Right kidney (tissue), 1 donor: Measurements from ENCODE around the gene MRPL19.

Experiments used
- DNase-seq: peaks from one replicate; pipeline ENCODE4 v3.0.0-alpha.2; 2016

Gene MRPL19

DNA sequence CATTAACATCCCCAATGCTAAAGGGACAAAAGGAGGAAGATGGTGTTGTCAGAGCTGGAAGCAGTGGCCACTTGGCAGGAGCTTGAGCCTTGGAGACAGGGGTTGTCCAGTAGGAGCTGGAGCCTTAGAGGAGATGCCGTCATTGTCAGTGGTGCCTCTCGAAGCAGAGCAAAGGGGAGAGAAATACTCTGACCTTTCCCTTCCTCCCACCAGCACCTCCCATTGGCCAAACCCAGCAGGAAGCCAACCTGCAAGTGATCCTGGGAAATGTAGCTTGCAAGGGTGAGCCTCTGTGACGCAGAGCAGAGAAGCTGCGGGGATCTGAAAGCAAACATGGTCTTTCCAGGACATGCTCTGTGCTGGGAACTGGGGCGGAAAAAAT is 33.7 kb upstream of the MRPL19 start:
- no peak for DNase-seq

DNA sequence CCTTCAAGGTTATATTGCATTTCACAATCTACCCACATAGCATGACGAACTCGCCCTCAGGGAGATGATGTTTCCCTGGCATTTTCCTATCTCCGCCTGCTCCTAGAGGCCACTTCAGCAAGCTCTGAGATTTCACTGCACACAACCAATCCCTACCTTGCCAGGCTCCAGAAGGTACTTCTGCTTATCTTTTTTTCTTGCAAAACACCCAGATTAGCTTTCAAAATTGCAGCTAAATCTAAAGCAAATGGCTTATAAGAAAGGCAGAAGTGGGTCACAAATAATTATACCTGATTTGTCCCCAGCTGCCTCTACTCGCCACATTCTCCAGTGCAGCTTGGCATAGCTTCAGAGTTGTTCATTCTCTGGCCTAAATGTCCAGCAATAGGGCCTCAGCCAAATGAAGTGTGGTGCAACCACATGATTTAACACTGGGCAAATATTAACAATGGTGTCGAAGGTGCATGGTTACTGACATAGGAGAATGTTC is 32.4 kb upstream of the MRPL19 start:
- no peak for DNase-seq

DNA sequence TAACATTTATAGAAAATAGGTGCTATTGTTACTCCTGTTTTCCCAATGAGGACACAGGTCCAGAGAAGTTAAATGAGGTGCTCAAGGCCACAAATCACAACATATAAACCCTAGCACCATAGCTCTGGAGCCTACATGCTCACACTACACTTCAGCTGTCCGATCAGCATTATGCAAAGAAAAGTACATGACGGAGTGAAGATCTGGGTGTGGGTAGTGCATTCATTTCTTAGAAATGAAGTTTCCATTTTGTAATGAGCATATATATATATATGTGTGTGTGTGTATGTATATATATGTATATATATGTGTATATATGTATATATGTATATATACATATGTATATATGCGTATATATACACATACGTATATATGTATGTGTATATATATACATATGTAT is 30.2 kb upstream of the MRPL19 start:
- no peak for DNase-seq

DNA sequence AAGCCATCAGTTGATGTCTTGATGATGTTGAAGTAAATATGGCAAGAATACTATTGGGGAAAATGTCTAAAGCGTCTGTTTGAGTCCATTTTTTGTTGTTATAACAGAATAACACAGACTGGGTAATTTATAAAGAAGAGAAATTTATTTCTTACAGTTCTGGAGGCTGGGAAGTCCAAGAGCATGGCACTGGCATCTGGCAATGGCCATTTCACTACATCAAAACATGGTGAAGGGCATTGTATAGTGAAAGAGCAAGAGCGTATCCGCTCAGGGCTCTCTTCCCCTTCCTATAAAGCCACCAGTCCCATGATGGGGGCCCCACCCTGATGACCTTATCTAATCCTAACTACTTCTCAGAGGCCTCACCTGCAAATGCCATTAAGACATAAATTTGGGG is 29.6 kb upstream of the MRPL19 start:
- DNase-seq, result no peak

DNA sequence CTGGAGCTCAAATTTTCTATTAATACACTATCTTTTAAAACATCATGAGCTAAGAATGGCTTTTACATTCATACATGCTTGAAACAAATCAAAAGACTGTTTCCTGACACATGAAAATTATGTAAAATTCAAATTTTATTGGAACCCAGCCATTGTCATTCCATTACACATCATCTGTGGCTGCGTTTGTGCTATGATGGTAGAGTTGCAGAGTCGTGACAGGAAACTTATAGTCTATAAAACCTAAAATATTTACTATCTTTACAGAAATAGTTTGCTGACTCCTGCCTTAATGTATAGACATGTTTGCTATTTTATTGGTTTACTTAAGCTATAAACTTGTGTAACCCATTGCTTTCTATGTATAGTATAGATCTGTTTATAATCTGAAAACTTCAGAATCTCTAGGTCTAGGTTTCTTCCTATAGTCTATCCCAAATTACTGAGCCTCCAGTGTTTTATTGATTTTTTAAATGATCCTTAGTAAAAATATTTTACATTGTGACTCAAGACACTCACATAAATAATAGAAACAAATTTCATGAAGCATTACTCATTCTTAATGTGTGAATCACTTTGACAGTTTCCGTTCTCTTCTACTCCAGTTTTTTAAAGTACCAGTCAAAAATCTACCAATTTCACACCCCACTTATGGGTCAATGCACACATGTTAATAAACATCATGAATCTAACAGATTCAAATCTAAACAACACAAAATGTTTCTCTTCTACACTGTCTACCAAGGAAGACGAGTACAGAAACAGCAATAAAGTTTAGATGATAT is 26.4 kb upstream of the MRPL19 start:
- DNase-seq, result no peak

DNA sequence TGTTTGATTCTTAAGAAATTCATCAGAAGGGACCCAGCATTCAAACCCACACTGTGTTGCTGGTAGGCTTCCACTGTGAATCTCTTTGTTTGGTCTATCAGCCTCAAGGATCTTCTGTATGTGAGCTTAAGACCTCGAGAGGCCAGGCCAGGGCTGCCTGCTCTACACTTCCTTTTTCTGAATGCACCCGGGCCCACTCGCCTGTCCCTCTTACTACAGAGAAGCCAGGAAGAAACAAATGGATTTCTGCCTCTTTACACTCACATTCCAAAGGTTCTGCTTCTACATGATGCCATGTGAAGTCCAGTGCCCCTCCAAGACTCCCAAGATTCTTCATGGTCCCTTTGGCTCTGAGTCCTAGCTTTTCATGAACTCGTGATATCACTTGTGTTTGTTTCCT is 25.4 kb upstream of the MRPL19 start:
- no peak for DNase-seq

DNA sequence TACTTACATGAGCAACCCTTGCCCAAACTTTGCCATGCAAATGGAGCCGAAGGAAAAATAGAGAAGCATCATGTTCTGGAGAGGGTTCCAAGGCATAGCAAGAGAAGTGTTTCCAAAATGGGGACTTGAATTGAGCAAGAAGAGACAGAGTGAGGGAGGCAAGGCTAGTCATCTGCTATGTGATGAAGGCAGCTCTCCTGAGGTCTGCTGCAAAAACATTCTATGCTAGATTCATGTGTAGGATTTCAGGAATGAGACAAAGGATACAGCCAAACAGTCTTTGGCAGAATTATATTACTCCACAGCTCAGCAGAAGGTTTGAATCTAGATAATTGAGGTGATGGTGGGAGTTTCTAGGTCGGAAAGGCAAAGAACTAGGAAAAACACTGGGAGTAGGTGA is 24.1 kb upstream of the MRPL19 start:
- no peak for DNase-seq

DNA sequence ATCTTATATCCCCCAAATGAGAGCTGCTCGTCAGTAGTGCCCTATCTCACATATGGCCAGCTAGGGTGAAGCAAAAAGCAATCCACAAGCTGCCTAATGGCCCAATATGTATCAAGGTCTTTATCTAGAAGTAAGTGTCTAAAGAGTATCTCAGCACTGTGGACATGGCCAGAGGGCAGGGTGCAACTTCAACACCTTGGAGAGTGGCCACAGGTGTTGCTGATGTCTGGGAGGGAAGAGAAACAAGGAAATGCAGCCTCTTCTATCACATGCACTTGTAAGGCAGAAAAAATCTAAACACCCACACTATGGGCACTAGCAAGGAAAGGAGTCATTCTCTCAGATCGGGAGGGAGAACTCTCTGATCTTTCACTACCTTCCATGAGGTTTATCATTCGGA is 23.7 kb upstream of the MRPL19 start:
- DNase-seq, result no peak

DNA sequence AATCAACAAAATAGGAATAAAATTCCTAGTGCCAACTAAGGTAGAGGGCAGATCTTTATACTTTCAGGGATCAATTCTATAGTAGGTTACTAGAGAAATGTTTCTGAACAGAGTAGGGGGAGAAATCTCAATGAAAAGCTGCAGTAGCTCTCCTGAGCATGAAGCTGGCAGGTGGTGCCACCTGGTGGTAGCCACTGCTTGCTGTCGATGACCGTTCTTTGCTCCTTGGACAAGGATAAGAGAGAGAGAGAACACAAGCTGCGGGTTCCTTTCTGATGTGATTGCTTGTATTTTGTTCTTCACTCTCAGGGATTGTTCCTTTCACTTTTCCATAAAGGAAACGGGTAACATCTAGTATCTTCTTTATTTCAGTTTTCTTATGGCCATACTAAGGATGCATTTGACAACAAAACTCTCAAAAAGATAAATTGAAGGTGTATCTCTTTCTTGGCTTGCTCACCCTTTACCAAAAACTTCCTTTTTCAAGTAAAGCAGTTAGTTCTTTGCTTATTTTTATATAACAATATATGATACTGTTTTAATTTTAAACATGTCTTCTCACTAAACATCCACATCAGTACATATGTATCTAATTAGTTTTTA is 18.6 kb upstream of the MRPL19 start:
- DNase-seq, result peak; percentile 51

DNA sequence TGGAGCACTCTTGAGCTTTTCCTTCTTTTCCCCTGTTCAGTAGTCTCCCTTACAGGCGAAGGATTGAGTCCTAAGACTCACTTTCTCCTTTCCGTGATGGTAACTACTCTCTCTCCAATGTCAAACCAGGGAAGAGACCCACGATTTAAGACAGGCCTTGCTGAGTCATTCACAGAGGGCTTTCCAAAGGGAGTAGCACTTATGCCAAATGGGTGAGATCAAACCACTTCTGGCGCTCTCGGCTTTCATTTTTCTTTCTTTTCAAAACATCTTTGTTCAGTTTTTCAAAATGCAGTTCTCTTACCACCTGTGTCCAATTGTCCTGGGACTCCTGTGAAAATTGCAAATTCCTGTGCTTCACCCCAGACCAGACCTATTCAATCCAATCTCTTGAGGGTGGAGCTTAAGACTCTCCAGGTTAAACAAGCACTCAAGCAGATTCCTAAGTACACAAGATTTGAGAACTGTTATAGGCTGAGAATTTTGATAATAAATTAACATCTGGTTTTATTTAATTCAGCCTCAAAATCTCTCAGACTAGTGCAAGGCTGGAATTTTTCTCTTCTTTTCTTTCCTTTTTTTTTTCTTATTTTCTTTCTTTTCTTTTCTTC is 14.4 kb upstream of the MRPL19 start:
- no peak for DNase-seq

DNA sequence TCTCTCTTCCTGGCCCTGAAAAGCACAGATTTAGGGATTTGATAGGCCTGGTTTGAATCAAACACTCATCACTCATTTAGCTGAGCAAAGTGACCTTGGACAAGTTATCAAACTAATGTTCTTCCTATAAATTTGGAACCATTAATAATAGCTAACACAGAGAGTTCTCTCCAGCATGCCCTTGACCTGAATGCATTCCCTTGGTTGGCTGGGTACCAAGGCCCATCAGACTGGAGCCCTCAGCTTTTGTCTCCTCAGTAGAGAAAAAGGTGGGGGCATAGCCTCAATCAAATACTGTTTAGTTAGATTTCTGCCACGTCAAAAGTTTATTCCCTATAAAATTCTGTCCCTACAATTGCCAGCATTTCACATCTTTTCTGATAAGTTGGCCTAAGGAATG is 13.8 kb upstream of the MRPL19 start:
- DNase-seq, result no peak

DNA sequence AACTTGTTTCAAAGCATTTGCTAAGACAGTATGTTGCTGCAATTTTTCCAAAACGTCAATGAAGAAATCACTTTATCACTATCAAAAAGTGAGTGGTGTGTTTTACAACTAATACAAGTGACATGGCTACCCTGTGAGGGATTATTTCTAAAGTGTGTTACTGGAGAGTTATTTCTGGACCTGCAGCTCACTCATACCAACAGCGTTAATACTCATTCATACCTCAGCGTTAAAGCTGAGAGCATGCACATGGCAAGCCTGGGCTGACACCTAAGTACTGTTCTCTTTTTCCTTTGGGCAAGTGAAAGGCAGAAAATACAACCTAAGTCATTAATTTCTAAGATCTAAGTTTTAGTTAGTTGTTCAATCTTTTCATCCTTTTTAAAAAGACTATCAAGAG is 13.0 kb upstream of the MRPL19 start:
- no peak for DNase-seq

DNA sequence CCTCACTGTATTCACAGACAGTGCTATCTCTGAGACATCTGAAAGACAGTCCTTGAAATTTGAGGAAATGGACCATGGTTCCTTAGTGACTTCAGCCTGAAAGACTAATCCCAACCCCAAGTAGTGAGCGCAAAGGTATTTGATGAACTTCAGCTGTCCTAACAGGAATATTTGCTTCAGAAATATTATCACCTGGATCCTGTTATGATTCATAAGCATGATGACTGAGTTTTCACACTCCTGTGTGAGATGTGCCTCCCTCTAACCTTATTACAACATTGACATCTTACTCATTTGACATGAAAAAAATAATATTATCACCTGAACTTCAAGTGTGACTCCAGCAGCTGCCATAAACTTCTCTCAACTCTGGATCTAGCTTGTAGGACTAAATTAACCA is 11.6 kb upstream of the MRPL19 start:
- no peak for DNase-seq

DNA sequence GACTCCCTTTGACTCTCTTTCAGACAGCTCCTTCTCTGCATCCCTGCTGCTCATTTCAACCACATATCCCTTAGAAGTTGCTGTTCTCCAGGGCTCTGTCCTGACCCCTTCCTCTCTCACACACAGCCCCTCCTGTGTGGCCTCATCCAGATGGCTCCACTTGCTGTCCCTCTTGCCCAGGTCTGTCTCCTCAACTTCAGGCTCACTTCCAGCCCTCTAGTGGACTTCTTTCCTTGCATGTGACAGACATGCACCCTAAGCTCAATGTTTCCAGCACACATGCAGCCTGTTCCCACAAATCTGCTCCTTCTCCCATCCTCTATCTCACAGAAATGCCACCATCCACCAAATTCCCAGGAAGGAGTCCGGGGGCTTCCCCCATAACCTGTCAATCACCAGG is 9.0 kb upstream of the MRPL19 start:
- no peak for DNase-seq

DNA sequence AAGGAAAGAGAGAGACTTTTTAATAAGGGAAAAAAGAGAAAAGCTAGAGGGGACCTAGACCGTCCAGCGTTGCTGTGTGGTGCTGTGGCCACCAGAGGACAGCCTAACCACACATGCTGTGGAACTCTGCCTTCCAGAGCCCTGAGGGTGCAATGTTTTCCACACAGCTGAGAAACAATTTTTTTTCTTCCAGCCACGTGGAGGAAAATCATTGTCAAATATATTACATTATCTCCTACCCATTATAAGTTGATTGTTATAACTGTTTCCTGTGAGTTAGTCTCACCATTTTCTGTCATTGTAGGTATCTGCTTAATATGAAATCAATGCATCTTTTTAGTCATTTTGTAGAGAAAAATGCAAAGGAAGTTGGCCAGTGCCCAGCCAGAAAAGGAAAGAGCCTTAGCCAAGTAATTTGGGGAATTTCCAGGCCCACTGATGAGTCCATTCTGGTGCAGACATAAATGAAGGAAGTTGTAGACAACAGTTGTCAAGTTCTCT is 5.9 kb upstream of the MRPL19 start:
- peak; percentile 40 for DNase-seq

DNA sequence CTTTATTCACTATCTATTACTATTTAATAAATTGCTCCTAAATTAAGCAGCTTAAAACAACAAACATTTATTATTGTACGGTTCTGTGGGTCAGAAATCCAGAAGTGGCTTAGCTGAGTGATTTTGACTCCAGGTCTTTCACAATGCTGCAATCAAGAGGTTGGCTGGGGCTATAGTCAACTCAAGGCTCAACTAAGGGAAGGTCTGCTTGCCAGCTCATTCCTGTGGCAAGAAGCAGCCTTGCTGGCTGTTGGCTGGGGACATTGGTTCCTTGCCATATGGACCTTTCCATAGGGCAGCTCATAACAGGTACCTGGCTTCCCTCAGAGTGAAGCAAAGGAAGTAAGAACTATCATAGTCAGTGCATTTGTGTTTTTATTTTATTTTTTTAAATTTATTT is 5.0 kb upstream of the MRPL19 start:
- DNase-seq, result no peak

DNA sequence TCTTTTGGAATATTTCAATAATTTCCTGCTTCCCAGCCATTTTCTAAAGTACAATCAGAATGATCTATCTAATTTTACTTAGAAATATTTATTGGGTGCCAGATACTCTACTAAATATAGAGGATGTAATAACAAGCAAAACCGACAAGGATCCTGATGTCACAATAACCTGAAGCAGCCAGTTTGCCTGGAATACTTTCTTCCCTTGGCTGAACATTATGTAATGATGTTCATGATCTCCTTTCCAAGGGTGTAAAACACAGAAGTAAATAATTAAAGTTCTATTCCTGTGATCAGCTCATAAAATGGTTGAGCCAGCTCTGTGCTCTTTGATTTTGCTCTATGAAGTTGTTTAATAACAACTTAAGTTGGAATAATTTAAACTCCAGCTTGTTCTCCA is 2.6 kb upstream of the MRPL19 start:
- no peak for DNase-seq

DNA sequence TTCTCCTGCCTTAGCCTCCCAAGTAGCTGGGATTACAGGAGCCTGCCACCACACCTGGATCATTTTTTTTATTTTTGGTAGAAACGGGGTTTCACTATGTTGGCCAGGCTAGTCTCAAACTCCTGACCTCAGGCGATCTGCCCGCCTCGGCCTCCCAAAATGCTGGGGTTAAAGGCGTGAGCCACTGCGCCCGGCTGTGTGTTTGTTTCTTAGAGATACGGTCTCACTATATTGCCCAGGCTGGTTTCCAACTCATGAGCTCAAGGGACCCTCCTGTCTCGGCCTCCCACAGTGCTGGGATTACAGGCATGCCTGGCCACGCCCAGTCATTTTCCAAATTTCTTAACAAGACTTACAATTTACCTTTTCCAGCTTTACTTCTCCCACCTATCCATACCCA is 940 bp upstream of the MRPL19 start:
- no peak for DNase-seq

DNA sequence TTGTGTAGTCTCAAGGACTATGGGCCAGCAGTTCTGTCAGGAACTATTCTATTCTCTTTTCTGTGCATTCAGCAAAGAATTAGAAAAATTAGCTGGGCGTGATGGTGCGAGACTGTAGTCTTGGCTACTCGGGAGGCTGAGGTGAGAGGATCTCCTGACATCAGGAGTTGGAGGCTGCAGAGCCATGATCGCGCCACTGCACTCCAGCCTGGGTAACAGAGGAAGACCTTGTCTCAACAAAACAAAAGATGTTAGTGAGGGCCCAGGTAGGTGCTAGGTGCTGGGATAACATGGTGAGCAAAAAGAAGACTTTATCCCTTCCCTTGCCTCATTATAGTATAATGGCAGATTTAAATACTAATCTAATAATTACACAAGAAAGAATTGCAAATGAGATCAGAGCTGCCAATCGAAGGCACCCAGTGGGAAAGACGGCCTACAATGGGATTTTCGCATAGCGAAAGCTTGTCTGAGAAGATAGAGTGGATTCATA is 447 bp upstream of the MRPL19 start:
- no peak for DNase-seq

DNA sequence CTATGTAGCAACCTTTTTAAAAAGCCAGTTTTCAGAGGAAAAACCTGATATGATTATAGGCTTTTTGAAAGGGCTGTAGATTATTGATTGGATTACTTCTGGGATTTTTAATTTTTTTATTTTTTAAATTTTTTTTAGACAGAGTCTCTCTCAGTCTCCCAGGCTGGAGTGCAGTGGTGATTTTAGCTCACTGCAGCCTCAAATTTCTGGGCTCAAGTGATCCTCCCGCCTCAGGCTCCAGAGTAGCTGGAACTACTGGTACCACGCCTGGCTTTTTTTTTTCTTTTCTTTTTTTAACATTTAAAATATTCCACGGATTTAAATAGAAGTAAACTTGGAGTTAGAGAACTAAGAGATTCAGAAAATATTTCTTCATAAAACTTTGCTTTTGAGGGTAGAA is 1.2 kb downstream of the MRPL19 start:
- DNase-seq, result no peak

DNA sequence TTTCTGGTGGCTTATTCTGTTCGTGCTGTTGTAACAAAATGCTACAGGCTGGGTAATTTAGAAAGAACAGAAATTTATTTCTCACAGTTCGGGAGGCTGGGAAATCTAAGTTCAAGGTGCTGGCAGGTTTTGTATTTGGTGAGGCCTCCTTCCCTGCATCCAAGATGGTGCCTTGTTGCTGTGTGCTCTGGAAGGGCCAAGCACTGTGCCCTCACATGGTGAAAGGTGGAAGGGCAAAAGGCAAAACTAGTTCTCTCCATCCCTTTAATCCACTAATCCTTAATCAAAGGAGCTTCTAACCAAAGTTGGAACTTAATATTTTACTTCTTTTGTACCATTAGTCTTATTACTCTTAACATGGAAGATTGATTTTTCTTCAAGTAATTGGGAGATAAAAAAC is 7.4 kb downstream of the MRPL19 start:
- no peak for DNase-seq

DNA sequence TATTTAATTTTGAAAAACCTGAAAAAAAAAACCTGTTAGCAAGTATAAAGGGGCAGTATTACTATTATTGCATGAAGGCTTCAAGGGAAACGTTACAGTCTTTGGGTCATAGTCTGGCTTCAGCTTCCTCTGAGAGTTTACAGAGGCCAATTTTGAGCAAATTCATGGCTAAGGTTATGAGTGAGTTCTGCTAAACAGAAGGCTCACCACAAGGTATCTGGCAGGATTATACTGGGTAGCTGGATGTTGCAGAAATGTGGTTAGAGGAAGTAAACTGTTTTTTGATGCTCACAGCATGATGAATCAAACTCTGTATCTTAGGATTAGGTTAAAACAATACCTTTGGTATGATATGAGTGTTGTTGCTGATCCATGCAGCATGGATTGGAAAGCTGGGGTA is 9.3 kb downstream of the MRPL19 start:
- no peak for DNase-seq

DNA sequence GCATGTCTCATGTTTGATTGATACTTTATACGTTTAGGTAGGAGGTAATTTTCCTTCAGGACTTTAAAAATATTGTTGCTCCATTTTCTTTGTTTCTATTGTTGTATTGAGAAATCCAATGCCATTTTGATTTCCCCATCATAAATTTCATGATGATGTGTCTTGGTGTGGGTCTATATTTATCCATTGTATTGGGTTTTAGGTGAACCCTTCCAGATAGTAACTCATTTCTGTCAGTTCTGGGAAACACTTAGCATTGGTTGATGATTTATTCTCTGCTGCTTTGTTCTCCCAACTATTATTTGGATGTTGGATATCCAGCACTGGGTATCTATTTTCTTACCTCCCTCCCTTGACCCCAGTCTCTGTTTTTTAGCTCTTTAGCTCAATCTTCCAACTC is 10.0 kb downstream of the MRPL19 start:
- no peak for DNase-seq

DNA sequence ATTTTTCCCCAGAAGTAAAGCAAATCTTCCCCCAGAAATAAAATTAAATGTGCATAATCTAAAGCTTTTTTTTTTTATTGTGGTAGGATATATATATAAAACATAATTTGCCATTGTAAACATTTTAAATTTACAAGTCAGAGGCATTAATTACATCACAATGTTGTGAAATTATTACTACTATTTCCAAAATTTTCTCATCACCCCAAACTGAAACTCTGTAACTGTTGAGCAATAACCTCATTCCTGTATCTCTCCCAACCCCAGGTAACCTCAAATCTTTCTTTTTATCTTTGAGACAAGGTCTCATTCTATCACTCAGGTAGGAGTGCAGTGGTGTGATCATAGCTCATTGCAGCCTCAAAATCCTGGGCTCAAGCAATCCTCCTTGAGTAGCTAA is 11.2 kb downstream of the MRPL19 start:
- DNase-seq, result no peak
